ENCODE results near the gene IL6.

Gene IL6

GRCh38 chr7:22762866-22763265 lies 35.9 kb downstream of the IL6 start:
- TF ChIP-seq CTCF (IDR thresholded peaks at IDR 0.05): no peak

DNA sequence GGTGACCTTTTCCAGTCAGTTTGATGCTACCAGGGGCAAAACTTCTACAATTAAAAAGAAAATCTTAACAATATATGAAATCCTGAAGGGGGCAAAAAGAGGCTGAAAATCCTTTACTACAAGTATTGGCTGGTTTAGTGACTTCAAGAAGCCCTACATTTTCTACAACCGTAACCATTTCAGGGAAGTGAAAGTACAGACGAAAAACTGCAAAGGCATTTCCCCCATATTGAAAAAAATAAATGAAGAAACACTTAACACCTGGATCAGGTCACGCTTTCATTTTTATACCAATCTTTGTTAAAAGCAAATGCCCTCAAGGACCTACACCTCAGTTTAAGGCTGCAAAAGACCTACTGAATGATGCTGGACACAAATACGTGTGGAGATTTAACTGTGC lies 38.6 kb downstream of the IL6 start:
- no peak for TF ChIP-seq CTCF (IDR thresholded peaks at IDR 0.05)

GRCh38 chr7:22771194-22771871 lies 44.3 kb downstream of the IL6 start:
- TF ChIP-seq CTCF (IDR thresholded peaks at IDR 0.05): no peak

DNA sequence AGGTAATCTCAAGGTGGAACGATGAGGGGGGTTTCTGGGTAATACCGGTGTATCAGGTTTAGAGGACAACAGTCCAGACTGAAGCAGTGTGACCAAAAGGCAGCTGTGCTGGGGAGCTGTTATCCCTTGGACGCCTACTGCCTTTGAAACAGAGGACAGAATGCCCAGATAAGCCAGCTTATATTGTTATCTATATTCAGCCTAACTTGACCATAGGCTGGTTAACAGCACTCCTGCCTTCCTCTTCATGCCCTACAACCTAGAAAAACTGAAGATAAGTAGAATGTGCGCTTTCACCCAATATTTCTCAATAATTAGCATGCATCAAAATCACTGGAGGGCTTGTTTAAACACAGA lies 44.9 kb downstream of the IL6 start:
- no peak for TF ChIP-seq CTCF (IDR thresholded peaks at IDR 0.05)

GRCh38 chr7:22772885-22773284 lies 45.9 kb downstream of the IL6 start:
- no peak for TF ChIP-seq CTCF (IDR thresholded peaks at IDR 0.05)

GRCh38 chr7:22776964-22777363 lies 50.0 kb downstream of the IL6 start:
- TF ChIP-seq CTCF (IDR thresholded peaks at IDR 0.05): no peak

DNA sequence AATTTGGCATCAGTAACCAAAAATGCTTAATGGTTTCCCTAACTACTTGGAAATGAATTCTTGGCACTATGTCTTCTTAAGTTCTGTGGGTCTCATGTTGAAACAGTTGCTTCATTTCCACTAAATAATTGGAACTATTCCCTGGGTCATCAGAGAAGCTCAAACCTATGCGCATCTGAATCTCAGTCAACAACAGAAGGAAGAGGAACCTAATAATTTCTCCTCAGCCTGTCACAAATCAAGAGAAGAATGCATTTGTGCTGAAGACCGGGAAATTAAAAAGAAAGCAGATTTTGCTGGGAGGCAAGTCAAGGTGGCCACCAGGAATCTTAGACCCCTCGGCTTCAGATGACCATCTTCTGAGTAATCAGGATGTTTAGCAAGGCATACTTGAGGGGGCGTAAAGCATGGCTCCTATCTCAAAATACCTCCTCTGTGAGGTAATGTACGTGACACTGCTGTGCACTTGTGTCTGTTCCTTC lies 54.3 kb downstream of the IL6 start:
- TF ChIP-seq CTCF (IDR thresholded peaks at IDR 0.05): no peak

All from LNCAP (cell line).